Measurements from ENCODE around the gene SPIB. TPM values are rescaled to one million over a fixed set of nuclear protein-coding genes. Genes with fewer than 3 reads are reported as not detected.

The SPIB gene
- total RNA-seq, 1 donor from 2014 or later: not detected

DNA sequence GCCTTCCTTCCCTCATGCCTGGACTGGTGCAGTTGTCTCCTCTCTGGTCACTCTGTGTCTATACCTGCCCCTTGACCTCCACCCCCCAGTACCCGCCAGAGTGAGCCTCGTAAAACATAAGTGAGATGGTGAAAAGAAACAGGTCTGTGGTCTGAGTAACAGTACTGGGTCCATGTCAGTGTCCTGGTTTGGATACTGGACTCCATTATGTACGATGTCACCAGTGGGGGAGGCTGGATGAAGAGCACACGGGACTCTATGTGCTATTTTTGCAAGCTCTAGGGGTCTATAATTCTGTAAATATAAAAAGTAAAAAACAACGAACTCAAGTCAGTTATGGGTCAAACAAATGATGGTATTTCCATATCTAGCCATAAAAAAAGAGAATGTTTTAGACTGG is 28.3 kb downstream of the SPIB start:
- no peaks in the 10 kb centered on the region for H3K4me1 ChIP-seq
- no peaks in the 10 kb centered on the region for H4K20me1 ChIP-seq (ENCODE audit: low read depth)
- no peak overlapping the region for H3K9ac ChIP-seq
- H3K4me2 ChIP-seq: no peak overlapping the region
- H3K27me3 ChIP-seq: no peaks in the 10 kb centered on the region
- H3K9me3 Mint-ChIP-seq: peaks cover 6% of the 10 kb centered on the region
- no peaks in the 10 kb centered on the region for H3K79me2 ChIP-seq (ENCODE audit: low read depth)
- H3K36me3 Mint-ChIP-seq: no peaks in the 10 kb centered on the region
- TF ChIP-seq EZH2phosphoT487 (IDR thresholded peaks at IDR 0.05) (no peak), EZH2 (IDR thresholded peaks at IDR 0.05) (no peak), CTCF (IDR thresholded peaks at IDR 0.05) (no peak)
- peak overlapping the region; percentile 62 for H3K27ac Mint-ChIP-seq
- DNase-seq (ENCODE audit: low spot score): no peak
- H3K9me3 ChIP-seq (ENCODE audit: low read depth): no peaks in the 10 kb centered on the region
- H3F3A ChIP-seq (ENCODE audit: low read depth): no peaks in the 10 kb centered on the region
- H3K4me3 Mint-ChIP-seq: no peak overlapping the region
- no peak overlapping the region for H3K27ac ChIP-seq
- H3K27me3 Mint-ChIP-seq (ENCODE audit: insufficient read depth, low read depth): peaks cover 17% of the 10 kb centered on the region
- H2AFZ ChIP-seq (replicated peaks): no peak overlapping the region
- peaks cover 2% of the 10 kb centered on the region for H3K4me1 Mint-ChIP-seq
- no peak overlapping the region for H3K4me3 ChIP-seq
- no peaks in the 10 kb centered on the region for H3K36me3 ChIP-seq

GRCh38 chr19:50447750-50448149 is 29.0 kb downstream of the SPIB start:
- no peaks in the 10 kb centered on the region for H3K27me3 ChIP-seq
- no peak overlapping the region for H3K4me2 ChIP-seq
- peaks cover 17% of the 10 kb centered on the region for H3K27me3 Mint-ChIP-seq (ENCODE audit: insufficient read depth, low read depth)
- H3F3A ChIP-seq (ENCODE audit: low read depth): no peaks in the 10 kb centered on the region
- peaks cover 2% of the 10 kb centered on the region for H3K4me1 Mint-ChIP-seq
- no peak overlapping the region for H3K9ac ChIP-seq
- H3K27ac ChIP-seq: no peak overlapping the region
- no peaks in the 10 kb centered on the region for H4K20me1 ChIP-seq (ENCODE audit: low read depth)
- H3K4me3 ChIP-seq: no peak overlapping the region
- TF ChIP-seq EZH2phosphoT487 (IDR thresholded peaks at IDR 0.05) (no peak), EZH2 (IDR thresholded peaks at IDR 0.05) (no peak), CTCF (IDR thresholded peaks at IDR 0.05) (no peak)
- no peak overlapping the region for H2AFZ ChIP-seq (replicated peaks)
- peaks cover 6% of the 10 kb centered on the region for H3K9me3 Mint-ChIP-seq
- H3K36me3 ChIP-seq: no peaks in the 10 kb centered on the region
- no peaks in the 10 kb centered on the region for H3K36me3 Mint-ChIP-seq
- H3K4me3 Mint-ChIP-seq: no peak overlapping the region
- no peak for DNase-seq (ENCODE audit: low spot score)
- no peak overlapping the region for H3K27ac Mint-ChIP-seq
- no peaks in the 10 kb centered on the region for H3K79me2 ChIP-seq (ENCODE audit: low read depth)
- H3K9me3 ChIP-seq (ENCODE audit: low read depth): no peaks in the 10 kb centered on the region
- H3K4me1 ChIP-seq: no peaks in the 10 kb centered on the region

DNA sequence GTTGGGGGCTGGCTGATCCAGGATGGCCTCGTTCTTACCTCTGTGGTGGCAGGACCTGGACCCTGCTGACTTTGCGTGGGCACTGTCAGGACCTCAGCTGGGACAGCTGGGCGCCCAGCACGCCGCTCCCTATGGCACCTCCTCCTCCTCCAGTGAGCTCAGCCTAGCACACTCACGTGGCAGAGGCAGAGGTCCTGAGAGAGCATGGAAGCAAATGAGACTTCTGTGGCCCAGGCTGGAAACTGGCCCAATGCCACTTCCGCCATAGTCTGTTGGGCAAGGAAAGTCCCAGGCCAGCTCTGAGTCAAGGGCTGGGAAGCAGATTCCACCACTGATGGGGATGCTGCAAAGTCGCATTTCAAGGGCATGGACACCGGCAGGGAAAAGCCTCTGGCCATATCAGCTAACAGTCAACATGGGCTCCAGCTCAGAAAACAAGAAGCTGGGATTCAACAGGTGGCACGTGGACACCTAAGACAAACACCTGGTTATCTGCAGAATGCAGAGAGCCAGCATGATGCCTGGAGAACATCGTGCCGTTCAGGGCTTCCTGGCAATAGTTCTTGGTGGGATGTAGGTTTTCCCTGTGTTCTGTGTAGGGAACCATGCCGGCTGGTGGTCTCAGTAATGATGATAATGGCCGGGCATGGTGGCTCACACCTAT is 30.6 kb downstream of the SPIB start:
- Histone ChIP-seq H3K36me3 (no peaks in the 10 kb centered on the region), H4K20me1 (ENCODE audit: low read depth) (no peaks in the 10 kb centered on the region), H3K79me2 (ENCODE audit: low read depth) (no peaks in the 10 kb centered on the region), H3K27me3 (no peaks in the 10 kb centered on the region), H3K4me2 (no peak overlapping the region), H3K9me3 (ENCODE audit: low read depth) (no peaks in the 10 kb centered on the region), H3K9ac (no peak overlapping the region), H2AFZ (replicated peaks) (no peak overlapping the region), H3K4me1 (no peaks in the 10 kb centered on the region), H3K27ac (no peak overlapping the region), H3K4me3 (no peak overlapping the region), H3F3A (ENCODE audit: low read depth) (no peaks in the 10 kb centered on the region)
- H3K4me3 Mint-ChIP-seq: no peak overlapping the region
- H3K27ac Mint-ChIP-seq: no peak overlapping the region
- H3K27me3 Mint-ChIP-seq (ENCODE audit: insufficient read depth, low read depth): peaks cover 10% of the 10 kb centered on the region
- H3K36me3 Mint-ChIP-seq: no peaks in the 10 kb centered on the region
- no peak for DNase-seq (ENCODE audit: low spot score)
- peaks cover 2% of the 10 kb centered on the region for H3K4me1 Mint-ChIP-seq
- TF ChIP-seq EZH2 (IDR thresholded peaks at IDR 0.05) (no peak), CTCF (IDR thresholded peaks at IDR 0.05) (no peak), EZH2phosphoT487 (IDR thresholded peaks at IDR 0.05) (no peak)
- H3K9me3 Mint-ChIP-seq: peaks cover 9% of the 10 kb centered on the region

All from neural progenitor cell (in vitro differentiated cells).